Muscle of back (tissue), 11 donors: Measurements from ENCODE around the gene WDR64. TPM values are rescaled to one million over a fixed set of nuclear protein-coding genes. Genes with fewer than 3 reads are reported as not detected.
A peak's percentile ranks its signal among the peaks of the same experiment; 100 is the strongest.

ENCODE experiments used
- DNase-seq, 3 donors: peaks; one replicate each; pipeline versions ENCODE4 v3.0.0 to v3.0.0-alpha.2; 2013
- polyA plus RNA-seq, 10 donors: library from polyadenylated mRNA; unstranded; fragments of 120-200 nt; gene quantifications; one replicate each; pipeline ENCODE4 v1.2.1, GENCODE V29; 2013; ENCODE audit not compliant: insufficient read length in 10 of 10

Gene WDR64
- polyA plus RNA-seq, 10 donors, result 0.08 to 0.66 (median 0.27) TPM; not detected in 2

GRCh38 chr1:241738284-241739078 lies 86.4 kb downstream of the WDR64 start:
- no peak for DNase-seq

DNA sequence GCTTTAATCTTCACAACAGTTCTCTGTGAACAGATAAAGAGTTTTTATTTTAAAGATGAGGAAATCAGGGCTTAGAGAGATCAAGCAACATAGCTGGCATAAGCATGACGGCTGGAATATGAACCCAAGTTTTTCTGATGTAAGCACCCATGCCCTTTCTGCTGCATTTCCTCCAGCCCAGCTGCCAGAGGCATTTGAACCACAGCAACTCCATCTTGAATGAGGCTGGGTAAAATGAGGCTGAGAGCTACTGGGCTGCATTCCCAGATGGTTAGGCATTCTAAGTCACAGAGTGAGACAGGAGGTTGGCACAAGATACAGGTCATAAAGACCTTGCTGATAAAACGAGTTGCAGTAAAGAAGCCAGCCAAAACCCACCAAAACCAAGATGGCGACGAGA lies 90.0 kb downstream of the WDR64 start:
- no peak for DNase-seq

DNA sequence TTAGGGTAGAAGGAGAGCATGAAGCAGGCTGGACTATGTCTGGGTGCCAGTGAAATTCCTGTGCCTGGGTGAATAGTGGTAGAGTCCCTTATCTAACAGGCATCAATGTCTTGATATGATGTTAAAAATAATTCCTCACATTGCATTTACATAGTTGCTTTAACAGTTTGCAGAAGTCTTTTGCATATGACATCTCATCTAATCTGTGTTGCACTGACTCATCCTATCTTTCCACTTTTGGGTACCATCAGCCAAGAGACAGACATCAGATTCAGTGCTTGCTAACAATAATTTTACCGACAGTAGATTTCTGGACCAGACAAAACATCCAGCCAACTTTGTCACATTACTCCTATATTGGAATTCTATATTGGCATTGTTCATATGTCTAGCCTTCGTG lies 92.5 kb downstream of the WDR64 start:
- DNase-seq, result no peak

- DNase-seq, result no peak
Observed at GRCh38 chr1:241747992-241748391, 95.9 kb downstream of the WDR64 start.

DNA sequence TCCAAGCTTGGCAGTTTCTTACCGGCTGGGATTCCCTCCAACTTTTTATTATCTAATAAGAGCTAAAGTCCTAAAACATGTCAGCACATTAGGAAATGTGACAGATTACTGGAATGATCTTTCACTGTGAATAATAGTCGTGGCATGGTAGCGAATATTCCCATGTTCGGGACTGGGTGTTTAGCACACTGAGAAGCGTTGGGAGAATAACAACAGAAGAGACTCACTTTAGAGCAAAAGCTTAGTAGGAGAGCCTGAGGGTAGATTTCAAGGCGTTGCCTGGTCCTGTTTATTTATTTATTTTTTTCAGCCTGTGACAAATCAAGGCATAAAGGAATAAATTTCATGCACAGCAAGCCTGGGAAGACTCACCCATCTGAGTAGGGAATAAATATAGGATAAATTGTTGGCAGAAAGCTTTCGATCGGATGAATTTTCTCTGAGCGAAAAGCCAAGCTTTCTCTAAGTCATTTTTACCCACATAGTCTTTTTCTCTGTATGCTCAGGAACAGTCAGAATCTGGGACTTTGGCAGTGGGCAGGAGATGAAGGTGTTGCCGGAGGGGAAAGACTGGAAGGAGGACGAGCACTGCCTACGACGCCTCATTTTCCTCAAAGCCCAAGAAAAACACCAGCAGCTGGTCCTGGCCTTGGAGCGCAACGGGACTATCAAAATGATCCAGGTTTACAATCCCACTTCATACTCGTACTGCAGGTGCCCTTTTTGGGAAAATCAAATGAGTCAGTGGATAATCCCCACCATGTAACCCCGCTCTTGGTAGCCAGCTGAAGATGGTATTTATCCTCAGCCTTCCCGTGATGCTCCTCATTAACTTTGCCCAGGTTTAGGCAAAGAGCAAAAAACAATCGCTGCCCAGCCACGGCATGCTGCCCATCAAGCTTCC lies 97.2 kb downstream of the WDR64 start:
- peak; percentile 5 to 35 (median 7) for DNase-seq

DNA sequence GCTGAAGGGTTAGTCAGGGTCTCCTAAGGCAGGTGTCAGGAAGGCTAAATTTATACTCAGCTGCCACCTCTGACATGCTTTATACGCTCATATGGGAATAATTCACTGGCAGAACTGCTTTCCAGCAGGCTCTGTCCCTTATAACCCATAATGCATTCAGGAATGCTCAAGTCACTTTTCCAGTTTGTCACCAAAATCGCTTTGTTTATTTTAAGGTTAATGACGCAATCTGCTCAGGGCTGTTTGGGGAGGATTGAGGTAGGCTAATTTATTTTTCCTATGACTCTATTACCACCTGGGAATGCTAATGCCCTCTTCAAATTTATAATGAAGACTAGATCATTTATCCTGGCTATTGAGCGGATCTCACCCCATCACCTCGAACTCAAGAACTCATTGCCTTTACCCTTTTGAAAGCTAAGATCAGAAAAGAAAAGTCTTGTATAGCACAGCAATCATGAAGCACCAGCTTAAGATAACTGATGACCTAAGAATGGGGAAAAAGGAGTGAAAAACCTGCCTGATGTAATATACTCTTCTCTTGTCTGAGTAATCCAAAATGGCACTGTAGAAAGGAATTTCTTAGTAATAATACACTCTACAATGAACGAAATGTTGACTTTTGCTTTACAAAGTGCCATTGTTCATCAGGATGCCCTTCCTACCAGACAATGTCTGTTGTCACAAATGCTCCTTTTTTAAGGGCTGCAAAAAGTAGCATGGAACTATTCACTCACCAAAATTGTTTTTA lies 98.0 kb downstream of the WDR64 start:
- DNase-seq, result no peak

DNA sequence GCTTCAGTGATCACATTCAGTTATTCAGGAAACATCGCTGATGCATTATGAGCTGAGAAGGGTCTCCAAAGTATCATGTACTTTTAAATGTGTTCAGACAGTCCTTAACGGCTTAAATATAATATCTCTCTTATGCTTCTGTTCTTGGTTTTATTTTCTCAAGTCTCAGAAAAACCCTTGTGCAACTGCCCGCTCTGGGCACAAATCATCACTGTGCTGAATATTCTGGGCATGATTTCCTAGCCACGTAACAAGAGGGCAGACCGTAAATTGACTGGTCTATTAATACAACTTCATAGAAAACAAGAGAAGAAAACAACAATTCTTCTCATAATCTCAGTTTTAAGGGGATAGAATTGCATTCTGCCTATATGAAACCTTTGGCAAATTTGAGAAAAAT lies 99.4 kb downstream of the WDR64 start:
- no peak for DNase-seq

DNA sequence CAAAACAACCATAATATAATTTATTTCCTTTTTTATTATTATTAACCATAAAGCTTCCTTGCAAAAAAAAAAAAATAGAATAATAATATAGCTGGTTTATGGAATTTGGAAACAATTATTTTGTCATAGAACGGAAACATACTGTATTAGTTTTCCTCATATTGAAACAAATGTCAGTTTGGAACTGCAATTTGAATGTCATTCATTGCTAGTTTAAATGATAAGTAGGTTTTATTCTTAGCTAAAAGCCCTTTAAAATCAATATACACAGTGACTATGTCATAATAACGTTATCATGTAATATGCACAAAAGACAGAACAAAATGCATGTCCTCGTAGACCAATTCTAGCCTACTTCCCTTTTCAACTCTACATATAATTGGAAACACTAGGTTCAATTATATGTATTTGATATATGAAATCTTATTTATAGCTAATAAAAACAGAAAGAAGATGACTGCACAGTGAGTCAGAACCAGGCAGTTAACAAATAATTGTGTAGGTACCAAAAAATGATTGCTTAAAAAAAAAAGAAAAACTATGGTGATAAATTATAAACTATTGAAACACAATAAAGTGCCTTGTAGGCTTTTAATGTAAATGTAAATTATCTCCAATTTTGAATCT lies 110.7 kb downstream of the WDR64 start:
- no peak for DNase-seq

DNA sequence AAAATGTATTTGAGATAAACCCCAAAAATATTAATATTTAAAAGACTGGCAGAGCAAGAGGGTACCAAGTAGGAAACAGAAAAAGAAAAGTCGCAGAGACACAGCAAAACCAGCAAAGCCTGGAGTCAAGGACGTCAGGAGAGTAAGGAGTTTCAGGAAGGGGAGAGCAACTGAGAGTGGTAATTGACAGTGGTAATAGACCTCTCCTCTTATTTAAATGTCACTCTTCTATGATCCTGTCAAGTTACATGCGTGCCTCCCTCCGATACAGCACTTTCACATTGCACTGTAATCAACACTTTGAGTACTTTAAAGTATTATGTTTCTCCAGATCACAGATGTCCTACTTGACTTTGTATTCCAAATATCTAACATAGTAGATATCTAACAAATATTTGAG lies 113.3 kb downstream of the WDR64 start:
- DNase-seq, result no peak

GRCh38 chr1:241767737-241768136 lies 115.7 kb downstream of the WDR64 start:
- DNase-seq, result no peak

DNA sequence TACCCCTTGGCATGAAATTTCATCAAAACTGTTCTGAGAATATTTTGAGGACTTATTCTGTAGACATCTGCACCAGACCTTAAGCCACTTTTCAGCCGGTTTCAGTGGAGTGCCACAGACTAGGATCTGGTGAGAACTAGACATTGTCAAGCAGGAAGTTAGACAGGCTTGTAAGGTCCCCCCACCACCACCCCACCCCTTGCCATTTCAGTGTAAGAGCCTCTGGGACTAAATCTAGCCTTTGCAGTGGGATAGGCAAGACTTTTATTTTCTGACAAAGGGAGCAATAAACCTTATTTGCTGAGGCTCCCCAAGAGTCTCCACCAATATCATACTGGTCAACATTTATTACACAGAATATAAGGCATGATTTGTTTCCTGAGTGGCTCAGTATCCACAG lies 118.0 kb downstream of the WDR64 start:
- no peak for DNase-seq

DNA sequence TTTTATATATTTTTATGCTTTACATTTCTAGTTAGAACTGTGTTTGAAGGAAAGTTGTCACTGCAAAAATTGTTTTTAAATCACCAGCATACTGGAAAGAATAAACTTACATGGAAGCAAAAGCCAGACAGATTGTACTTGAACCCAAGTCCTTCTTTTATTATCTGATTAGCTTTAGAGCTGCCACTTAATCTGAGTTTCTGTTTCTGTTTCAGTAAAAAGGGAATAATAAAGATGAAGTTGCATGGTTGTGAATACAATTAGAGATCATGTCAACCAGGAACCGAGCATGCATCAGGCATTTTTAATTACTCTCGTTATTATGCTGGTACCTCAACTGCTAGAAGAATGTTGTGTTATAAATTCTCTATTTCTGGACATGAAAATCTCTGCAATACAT lies 119.0 kb downstream of the WDR64 start:
- no peak for DNase-seq

- no peak for DNase-seq
Observed at GRCh38 chr1:241772932-241773500, 120.9 kb downstream of the WDR64 start.

DNA sequence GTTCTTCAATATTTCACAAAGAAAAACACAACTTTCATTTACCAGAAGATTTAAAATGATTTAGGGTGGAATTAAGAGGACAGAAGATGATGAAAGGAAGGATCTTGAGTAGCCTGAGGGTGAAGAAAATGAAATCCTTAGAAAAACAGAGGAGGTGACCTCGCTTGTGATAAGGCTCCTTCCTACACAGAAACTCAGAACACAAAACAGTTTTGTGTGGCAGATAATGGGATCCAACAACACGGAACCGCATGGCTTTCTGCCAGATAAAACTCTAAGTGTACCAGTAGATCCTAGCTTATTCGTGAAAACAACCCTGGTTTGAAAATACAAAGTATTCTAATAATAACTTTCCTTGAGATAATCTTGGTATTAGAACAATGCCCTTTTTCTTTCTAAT lies 121.9 kb downstream of the WDR64 start:
- DNase-seq, result no peak

GRCh38 chr1:241775021-241775420 lies 122.9 kb downstream of the WDR64 start:
- DNase-seq, result no peak

GRCh38 chr1:241776911-241777310 lies 124.8 kb downstream of the WDR64 start:
- no peak for DNase-seq

GRCh38 chr1:241778117-241778516 lies 126.0 kb downstream of the WDR64 start:
- no peak for DNase-seq

- no peak for DNase-seq
Observed at GRCh38 chr1:241779897-241780296, 127.8 kb downstream of the WDR64 start.

DNA sequence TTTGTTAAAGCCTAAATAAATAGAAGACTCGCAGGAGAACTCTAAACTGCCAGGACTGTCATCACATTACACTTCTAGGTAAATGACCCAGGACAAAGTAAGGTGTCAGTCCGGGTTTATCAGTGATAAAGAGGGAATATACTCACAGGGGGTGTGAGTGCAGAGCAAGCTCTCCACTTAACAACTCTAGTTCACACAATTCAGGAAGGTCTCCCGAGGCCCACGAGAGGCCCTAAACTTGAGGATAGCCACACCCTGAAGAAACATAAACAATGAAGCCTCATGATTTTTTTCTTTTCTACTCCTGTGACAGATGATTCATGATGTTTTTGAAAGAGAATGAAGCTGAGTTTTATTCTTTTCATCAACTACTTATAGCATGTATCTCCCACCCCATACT lies 130.3 kb downstream of the WDR64 start:
- no peak for DNase-seq

DNA sequence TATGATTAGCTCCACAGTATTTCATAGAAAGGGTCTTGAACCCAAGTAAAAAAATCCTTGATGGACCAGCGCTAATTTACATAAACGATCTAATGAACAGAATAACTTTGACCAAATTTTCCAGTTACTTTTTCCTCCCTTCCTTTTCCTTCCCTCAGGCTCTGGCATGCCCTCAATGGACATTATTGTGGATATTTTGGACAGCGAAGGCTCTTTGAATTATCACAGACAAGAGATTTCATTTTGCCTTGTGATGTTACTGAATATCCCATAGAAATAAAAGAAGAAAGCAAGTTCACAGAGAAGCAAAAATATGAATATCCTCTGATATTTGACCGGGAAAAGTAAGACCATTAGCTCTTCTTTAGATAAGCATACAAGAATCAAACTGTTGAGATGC lies 135.6 kb downstream of the WDR64 start:
- DNase-seq, result no peak

GRCh38 chr1:241789061-241789460 lies 137.0 kb downstream of the WDR64 start:
- DNase-seq, result no peak
